Measurements from ENCODE around the gene SIRPB1.

Gene SIRPB1

DNA sequence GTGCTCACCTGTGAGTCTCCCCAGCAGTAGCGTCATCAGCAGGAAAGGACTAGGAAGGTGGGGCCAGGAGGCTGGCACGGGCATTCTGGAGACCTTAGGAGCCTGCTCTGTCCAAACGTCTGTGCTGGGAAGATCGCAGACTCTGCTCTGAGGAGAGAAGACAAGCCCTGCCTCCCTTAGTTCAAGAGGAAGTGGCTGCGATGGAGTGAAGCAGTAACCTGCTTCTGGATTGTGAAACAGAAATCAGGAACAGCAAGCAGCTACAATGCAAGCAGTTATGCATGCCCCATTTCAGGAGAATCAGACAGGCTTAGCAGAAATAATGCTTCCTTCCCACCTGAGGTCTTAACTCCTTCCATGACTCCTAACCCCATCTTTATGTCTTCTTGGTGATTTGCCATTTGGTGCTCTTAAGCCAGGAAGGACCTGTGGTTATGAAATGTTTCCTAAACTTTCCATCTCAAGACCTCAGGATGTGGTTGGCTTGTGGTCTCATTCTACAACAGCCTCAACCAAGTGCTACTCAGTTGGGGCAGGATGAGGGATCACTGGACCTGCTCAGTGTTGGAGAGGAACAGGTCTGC, at the start of gene SIRPB1:
SIRPB1 (minus strand) TSS at position 149 of the 584 bp plus-strand sequence; CDS start at position 84, 65 bp downstream.
- Histone ChIP-seq H3K27me3 (no peaks in the 10 kb centered on the region), H3K4me1 (ENCODE audit: control insufficient read depth in 1 of 2, insufficient read depth in 1 of 2, low read depth in 1 of 2, low read length in 1 of 2) (peaks cover 92 to 100% of the 10 kb centered on the region in 2 experiments), H3K36me3 (no peaks in the 10 kb centered on the region), H3K9me3 (no peaks in the 10 kb centered on the region), H3K27ac (peak within 1 kb of the TSS; percentile 98), H3K4me3 (ENCODE audit: low read depth in 1 of 2, low read length in 1 of 2) (peak within 1 kb of the TSS; percentile 73 to 86)
- TF ChIP-seq, protein P1, sequence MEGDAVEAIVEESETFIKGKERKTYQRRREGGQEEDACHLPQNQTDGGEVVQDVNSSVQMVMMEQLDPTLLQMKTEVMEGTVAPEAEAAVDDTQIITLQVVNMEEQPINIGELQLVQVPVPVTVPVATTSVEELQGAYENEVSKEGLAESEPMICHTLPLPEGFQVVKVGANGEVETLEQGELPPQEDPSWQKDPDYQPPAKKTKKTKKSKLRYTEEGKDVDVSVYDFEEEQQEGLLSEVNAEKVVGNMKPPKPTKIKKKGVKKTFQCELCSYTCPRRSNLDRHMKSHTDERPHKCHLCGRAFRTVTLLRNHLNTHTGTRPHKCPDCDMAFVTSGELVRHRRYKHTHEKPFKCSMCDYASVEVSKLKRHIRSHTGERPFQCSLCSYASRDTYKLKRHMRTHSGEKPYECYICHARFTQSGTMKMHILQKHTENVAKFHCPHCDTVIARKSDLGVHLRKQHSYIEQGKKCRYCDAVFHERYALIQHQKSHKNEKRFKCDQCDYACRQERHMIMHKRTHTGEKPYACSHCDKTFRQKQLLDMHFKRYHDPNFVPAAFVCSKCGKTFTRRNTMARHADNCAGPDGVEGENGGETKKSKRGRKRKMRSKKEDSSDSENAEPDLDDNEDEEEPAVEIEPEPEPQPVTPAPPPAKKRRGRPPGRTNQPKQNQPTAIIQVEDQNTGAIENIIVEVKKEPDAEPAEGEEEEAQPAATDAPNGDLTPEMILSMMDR (IDR thresholded peaks at IDR 0.05): no peak

DNA sequence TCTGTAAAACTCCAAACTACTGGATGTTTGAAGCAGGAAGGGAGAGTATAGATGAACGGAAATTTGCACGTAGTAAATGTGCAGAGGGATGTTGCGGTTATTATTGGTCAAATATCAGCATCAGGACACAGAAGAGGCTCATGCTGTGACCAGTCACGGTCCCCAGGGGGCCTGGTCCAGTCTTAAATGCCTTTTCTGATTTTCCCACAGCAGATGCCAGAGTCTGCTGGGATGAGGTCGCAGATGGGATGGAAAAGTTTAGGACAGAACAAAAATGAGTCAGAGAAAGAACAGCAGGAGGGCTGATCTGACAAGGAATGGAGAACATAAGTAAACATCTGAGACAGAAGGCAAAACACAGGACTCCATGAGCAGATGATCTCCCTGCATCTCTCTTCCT, 49.5 kb upstream of the SIRPB1 start:
- Histone ChIP-seq H3K4me1 (ENCODE audit: control insufficient read depth in 1 of 2, insufficient read depth in 1 of 2, low read depth in 1 of 2, low read length in 1 of 2) (peaks cover 9 to 11% of the 10 kb centered on the region in 2 experiments), H3K27me3 (no peaks in the 10 kb centered on the region), H3K9me3 (no peaks in the 10 kb centered on the region), H3K4me3 (ENCODE audit: low read depth in 1 of 2, low read length in 1 of 2) (no peak overlapping the region), H3K36me3 (no peaks in the 10 kb centered on the region), H3K27ac (no peak overlapping the region)
- TF ChIP-seq, protein P1 (IDR thresholded peaks at IDR 0.05): no peak

DNA sequence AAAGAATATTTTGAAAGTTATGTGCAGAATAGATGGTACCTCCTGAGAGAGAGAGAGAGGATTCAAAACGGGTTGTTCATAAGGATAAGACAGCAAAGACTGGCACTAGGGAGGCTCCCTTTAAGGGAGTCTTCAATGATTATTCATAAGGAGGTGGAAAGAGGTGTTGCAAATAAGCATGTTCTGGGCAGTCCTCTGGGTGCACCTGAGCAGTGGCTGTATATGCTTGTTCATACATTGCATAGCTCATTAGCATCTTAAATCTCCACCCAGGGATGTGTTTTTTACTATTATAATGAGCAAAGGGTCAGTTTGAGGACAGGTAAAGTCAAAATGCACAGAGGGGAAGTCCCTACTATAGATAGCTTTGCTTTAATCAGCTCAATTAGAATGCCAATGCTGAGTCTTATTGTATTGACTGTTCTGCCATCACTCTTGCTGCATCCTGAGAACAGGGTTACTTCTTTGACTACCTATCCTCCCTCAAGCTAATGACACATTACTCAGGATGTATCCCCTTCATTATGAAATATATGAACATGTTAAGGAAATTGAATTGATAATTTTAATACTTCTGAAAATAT, 47.8 kb upstream of the SIRPB1 start:
- no peak overlapping the region for H3K27ac ChIP-seq
- no peaks in the 10 kb centered on the region for H3K27me3 ChIP-seq
- H3K4me3 ChIP-seq (ENCODE audit: low read depth in 1 of 2, low read length in 1 of 2): no peak overlapping the region
- no peaks in the 10 kb centered on the region for H3K9me3 ChIP-seq
- TF ChIP-seq, protein P1 (IDR thresholded peaks at IDR 0.05): no peak
- no peaks in the 10 kb centered on the region for H3K36me3 ChIP-seq
- H3K4me1 ChIP-seq (ENCODE audit: control insufficient read depth in 1 of 2, insufficient read depth in 1 of 2, low read depth in 1 of 2, low read length in 1 of 2): peaks cover 18% of the 10 kb centered on the region in 2 experiments

DNA sequence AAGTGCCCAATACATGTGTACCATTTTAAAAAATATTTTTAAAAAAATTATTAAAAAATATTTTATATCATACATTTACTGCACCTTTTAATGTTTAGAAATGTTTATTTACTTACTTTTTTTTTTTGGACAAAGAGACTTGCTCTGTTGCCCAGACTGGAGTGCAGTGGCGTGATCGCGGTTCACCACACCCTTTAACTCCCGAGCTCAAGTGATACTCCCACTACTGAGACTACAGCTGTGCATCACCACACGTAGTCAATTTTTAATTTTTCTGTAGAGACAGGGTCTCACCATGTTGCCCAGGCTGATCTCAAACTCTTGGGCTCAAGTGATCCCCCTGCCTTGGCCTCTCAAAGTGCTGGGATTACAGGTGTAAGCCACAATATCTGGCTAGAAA, 47.0 kb upstream of the SIRPB1 start:
- H3K4me3 ChIP-seq (ENCODE audit: low read depth in 1 of 2, low read length in 1 of 2): no peak overlapping the region
- TF ChIP-seq, protein P1 (IDR thresholded peaks at IDR 0.05): no peak
- no peaks in the 10 kb centered on the region for H3K27me3 ChIP-seq
- H3K9me3 ChIP-seq: no peaks in the 10 kb centered on the region
- no peak overlapping the region for H3K27ac ChIP-seq
- no peaks in the 10 kb centered on the region for H3K36me3 ChIP-seq
- H3K4me1 ChIP-seq (ENCODE audit: control insufficient read depth in 1 of 2, insufficient read depth in 1 of 2, low read depth in 1 of 2, low read length in 1 of 2): peaks cover 18% of the 10 kb centered on the region in 2 experiments

DNA sequence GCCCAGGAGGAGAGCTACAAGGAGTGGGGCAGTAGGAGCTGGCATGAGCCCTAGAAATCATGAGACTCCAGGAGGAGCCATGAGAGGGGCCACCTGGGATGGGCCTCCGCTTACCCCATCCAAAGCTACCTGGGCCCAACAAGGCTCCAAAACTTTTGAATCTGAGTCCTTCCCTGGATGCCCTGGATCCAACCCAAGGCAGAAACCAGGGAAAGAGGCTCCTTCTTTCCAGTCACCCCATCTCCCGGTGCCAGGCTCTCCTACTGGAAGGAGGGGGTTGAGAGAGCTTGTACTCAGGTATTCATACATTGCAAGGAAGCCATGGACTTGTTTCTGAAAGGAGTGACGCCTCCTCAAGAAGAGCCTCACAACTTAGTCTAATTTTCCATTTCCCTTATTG, 45.5 kb upstream of the SIRPB1 start:
- Histone ChIP-seq H3K4me1 (ENCODE audit: control insufficient read depth in 1 of 2, insufficient read depth in 1 of 2, low read depth in 1 of 2, low read length in 1 of 2) (peaks cover 18% of the 10 kb centered on the region in 2 experiments), H3K36me3 (no peaks in the 10 kb centered on the region), H3K4me3 (ENCODE audit: low read depth in 1 of 2, low read length in 1 of 2) (no peak overlapping the region), H3K27me3 (no peaks in the 10 kb centered on the region), H3K27ac (no peak overlapping the region), H3K9me3 (no peaks in the 10 kb centered on the region)
- TF ChIP-seq, protein P1 (IDR thresholded peaks at IDR 0.05): no peak

All from neutrophil (primary cell).